ENCODE results near the gene CPXM1.

DNA sequence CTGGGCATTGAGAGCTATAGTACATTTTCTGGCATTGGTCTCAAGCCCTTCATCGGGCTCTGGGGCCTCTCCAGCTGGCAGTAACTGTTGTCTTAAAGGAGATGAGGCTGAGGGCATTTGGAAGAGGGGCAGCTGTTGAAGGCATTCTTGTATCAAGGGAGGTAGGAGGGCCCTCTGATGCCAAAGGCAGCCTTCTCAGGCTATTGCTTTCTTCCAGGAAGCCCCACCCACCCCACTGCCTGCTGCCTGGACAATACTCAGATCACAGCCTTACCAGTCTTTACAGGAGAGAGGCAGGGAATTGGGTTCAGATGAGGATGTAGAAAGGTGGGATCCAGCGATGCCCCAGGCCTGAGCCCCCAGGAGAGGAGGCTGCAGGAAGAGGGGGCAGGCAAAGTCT lies 46.0 kb downstream of the CPXM1 start:
- TF ChIP-seq, protein P1, sequence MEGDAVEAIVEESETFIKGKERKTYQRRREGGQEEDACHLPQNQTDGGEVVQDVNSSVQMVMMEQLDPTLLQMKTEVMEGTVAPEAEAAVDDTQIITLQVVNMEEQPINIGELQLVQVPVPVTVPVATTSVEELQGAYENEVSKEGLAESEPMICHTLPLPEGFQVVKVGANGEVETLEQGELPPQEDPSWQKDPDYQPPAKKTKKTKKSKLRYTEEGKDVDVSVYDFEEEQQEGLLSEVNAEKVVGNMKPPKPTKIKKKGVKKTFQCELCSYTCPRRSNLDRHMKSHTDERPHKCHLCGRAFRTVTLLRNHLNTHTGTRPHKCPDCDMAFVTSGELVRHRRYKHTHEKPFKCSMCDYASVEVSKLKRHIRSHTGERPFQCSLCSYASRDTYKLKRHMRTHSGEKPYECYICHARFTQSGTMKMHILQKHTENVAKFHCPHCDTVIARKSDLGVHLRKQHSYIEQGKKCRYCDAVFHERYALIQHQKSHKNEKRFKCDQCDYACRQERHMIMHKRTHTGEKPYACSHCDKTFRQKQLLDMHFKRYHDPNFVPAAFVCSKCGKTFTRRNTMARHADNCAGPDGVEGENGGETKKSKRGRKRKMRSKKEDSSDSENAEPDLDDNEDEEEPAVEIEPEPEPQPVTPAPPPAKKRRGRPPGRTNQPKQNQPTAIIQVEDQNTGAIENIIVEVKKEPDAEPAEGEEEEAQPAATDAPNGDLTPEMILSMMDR (IDR thresholded peaks at IDR 0.05; ENCODE audit: poor library complexity) = no peak
- no peak for TF ChIP-seq EZH2 (IDR thresholded peaks at IDR 0.05; ENCODE audit: borderline replicate concordance)

Data from hepatocyte (in vitro differentiated cells).